Activated gamma-delta T cell treated with Interleukin-2 at 50 U/mL for 16 hours (primary cell): Measurements from ENCODE around the gene CLMP.
"Not testable (repeated sequence)": the region's sequence is repeated elsewhere in the genome, so short reads cannot be mapped to it uniquely, and the experiment has no call there.

ENCODE experiments used
- DNase-seq: peaks from one replicate; pipeline ENCODE4 v3.0.0-alpha.2; 2020

CLMP gene

GRCh38 chr11:123166071-123166559 is 28.9 kb downstream of the CLMP start:
- DNase-seq = no peak

DNA sequence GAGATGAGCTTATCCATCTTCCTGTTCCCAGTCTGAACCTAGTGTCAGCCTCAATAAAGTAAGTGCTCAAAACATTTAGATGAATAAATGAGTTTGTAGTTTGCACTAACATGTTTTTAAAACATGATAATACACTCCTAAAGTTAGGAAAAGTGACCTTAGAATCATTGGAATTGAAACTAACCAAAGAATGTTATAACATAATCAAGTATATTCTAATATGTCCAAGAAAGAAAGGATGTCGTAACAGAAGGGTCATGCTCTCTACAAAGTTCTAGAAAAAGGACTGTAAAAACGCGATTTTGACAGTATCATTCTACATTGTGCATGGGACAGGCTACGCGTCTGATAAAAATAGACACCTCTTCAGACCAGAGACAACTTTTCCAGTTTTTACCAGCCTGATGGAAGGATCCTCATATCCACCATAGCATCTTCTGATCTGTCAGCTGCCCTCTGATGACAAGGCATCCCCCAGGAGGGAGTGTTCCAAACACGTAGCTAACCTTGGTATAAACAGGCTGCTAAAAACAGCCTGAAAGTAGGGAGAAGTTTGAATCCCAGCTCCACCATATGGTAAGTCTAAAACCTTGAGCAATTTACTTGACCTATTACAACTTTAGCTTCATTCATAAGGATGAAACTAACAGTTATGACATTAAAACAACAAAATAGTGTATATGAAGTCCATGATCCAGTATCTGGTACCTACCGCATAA is 30.2 kb downstream of the CLMP start:
- DNase-seq = no peak

GRCh38 chr11:123163621-123164020 is 31.4 kb downstream of the CLMP start:
- DNase-seq = no peak

- no peak for DNase-seq
These were observed 33.5 kb downstream of the CLMP start for GRCh38 chr11:123161376-123162030.

GRCh38 chr11:123159183-123159857 is 35.7 kb downstream of the CLMP start:
- no peak for DNase-seq

GRCh38 chr11:123158033-123159003 is 36.7 kb downstream of the CLMP start:
- no peak for DNase-seq

GRCh38 chr11:123152951-123153350 is 42.1 kb downstream of the CLMP start:
- DNase-seq = no peak

DNA sequence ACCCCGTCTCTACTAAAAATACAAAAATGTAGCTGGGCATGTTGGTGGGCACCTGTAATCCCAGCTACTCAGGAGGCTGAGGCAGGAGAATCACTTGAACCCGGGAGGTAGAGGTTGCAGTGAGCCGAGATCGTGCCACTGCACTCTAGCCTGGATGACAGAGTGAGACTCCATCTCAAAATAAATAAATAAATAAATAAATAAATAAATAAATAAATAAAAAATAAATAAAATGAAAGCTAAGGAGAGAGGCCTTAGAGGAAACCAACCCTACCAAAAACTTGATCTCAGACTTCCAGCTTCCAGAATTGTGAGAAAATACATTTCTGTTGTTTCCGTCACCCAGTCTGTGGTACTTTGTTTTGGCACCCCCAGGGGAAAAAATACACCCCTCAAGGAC is 42.7 kb downstream of the CLMP start:
- not testable (repeated sequence) for DNase-seq

GRCh38 chr11:123151796-123152195 is 43.3 kb downstream of the CLMP start:
- no peak for DNase-seq

- DNase-seq = no peak
These were observed 43.7 kb downstream of the CLMP start for GRCh38 chr11:123151366-123151765.

DNA sequence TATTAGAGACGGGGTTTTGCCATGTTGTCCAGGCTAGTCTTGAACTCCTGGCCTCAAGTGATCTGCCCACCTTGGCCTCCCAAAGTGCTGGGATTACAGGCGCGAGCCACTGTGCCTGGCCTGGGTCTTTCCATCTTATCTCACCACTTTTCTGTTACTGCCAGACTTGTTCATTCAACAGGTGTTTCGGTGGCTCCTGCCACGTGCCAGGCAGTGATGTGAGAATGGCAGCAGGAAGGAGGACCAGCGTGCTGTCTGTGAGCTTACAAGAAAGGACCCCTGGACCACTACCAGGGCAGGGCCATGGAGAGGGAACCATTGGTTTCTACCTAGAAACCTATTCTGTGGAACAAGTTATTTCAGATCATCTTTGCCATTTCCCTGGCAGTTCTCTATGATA is 44.2 kb downstream of the CLMP start:
- DNase-seq = no peak

GRCh38 chr11:123148965-123149364 is 46.1 kb downstream of the CLMP start:
- DNase-seq = no peak

GRCh38 chr11:123145661-123146060 is 49.4 kb downstream of the CLMP start:
- DNase-seq = no peak

DNA sequence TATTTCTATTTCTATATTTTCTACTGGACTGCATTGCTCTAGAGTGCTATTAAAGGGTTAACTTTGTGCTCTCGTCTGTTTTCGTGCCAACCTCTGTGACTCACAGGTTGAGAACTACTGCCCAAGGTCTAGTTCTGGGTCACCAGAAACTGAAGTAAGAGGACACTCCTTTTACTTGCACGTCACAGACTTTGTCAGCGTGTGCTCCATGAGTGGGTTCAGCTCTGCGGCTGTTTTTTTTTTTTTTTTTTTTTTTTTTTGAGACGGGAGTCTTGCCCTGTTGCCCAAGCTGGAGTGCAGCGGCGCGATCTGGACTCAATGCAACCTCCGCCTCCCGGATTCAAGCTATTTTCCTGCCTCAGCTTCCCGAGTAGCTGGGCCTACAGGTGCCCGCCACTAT is 49.8 kb downstream of the CLMP start:
- DNase-seq = no peak

GRCh38 chr11:123144707-123145106 is 50.3 kb downstream of the CLMP start:
- DNase-seq = no peak

DNA sequence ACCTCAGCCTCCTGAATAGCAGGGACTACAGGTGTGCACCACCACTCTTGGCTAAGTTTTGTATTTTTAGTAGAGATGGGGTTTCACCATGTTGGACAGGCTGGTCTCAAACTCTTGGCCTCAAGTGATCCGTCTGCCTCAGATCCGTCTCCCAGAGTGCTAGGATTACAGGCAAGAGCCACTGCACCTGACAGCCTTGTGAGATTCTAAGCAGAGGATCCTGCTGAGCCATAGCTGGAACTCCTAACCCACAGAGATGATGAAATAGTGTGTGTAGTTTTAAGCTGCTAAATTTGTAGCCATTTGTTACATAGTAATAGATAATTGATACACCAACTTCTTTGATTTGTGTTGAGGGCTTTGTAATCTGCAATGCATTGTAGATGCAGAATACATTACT is 51.1 kb downstream of the CLMP start:
- no peak for DNase-seq

DNA sequence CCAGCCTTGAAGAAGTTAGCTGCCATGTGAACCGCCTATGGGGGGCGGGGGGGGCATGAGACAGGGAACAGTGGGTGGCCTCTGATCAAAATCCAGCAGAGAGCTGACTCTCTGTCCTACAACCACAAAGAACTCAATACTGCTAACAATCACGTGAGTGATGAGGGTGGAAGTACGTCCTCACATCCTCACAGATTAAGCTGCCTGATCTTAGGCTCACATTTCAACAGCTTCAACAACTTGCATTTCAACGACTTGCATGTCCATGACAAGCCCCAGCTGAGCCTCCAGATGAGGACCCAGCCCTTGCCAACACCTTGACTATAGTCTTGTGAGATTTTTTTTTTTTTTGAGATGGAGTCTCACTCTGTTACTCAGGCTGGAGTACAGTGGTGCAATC is 51.6 kb downstream of the CLMP start:
- no peak for DNase-seq

DNA sequence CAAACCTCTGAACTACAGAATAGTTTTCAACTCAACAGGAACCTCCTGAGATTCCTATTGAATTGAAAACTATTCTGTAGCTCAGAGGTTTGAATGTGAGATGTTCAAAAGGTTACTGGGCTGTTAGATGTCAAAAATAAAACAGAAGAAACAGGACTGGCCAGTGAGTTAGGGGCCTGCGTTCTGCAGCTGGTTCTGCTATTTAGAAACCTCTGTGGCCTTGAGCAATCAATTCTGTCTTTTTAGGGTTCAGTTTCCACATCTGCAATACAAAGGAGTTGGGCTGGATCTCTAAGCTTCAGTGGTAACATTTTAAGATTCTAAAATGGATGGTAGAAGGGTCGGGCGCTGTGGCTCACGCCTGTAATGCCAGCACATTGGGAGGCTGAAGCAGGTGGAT is 55.8 kb downstream of the CLMP start:
- no peak for DNase-seq

DNA sequence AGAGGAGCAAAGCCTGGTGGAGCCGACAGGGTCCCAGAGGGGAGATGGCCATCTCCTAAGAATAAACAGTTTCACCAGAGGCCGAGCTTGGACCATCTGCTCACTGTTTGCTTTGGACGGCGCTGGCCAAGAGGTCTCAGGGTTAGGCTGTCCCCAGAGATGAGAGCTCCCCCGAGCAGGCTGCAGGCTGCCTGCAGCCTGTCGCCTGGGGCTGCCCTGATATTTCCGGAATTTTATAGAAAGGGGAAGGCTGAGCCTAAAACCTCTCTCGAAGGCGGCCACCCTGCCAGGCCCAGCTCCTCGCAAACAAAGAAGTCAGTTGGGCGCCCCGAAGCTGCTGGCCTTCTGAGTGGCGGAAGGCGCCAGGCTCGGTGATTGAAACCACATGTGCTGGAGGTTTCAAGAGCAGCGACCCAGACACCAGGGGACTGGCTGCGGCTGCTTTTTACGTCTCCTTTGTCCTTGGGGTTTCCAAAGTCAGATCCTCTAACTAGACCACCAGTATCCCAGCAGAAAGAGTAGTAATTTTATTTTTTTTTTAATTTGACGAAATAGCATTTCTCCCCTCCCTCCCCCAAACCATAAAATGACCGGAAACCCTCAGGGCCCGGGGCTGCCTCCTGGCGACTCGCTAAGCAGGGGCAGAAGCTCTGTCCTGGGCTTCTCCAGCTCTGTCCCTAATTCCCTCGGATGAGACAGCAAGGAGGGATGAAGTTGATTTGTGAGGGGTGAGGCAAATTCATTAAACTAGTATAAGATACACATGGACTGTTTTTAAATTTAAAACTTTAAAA is 57.4 kb downstream of the CLMP start:
- DNase-seq = no peak

DNA sequence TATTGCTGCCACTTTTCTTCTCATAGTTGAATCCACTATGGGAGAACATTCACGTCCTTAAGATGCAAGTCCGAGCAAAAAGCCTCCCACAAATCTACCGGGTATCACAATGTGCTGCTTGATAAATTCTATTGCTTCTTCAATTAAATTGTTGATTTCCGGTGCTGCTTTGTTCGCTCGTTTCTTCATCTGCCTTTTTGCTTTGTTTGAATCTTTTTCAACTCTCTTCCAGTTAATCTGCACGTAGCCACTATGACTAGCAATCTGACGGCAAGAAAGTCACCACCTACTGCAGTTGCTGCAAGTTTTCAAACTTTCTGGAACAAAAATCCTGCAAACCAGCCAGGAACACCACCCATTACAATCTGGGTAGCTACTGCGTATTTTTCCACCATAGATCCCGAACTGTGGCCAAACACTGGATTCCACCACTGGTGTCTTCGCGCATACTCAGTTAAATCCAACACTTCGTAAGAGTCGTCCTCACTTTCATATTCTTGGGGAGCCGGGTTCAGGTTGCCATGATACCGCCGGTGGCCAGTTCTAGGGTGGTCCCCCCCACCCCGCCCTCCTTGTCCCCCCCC is 59.1 kb downstream of the CLMP start:
- no peak for DNase-seq

- no peak for DNase-seq
These were observed 62.2 kb downstream of the CLMP start for GRCh38 chr11:123132881-123133280.
